Activated CD8-positive, alpha-beta memory T cell treated with anti-CD3 and anti-CD28 coated beads for 36 hours (primary cell): ENCODE data around the gene ZNF256. TPM values are rescaled to one million over a fixed set of nuclear protein-coding genes. Genes with fewer than 3 reads are reported as not detected.

Experiments used
- CTCF ChIA-PET: fragments of 350-600 bp; sonication (Branson Sonifier 250); formaldehyde crosslinking; loops from one replicate; lab custom pipeline; 2021; ENCODE audit warnings: antibody characterized with exemption; lab: Charles Lee
- POLR2A ChIA-PET: fragments of 350-600 bp; sonication (Branson Sonifier 250); formaldehyde crosslinking; loops from one replicate; lab custom pipeline; 2021; ENCODE audit warnings: antibody characterized with exemption; lab: Charles Lee
- total RNA-seq, 2 experiments: library from RNA; stranded (reverse); gene quantifications; one replicate each; pipeline ENCODE4 v1.2.3, GENCODE V29; 2021

Gene ZNF256
- 1 to 10 TPM; 6.2 to 7.5 TPM for total RNA-seq

DNA sequence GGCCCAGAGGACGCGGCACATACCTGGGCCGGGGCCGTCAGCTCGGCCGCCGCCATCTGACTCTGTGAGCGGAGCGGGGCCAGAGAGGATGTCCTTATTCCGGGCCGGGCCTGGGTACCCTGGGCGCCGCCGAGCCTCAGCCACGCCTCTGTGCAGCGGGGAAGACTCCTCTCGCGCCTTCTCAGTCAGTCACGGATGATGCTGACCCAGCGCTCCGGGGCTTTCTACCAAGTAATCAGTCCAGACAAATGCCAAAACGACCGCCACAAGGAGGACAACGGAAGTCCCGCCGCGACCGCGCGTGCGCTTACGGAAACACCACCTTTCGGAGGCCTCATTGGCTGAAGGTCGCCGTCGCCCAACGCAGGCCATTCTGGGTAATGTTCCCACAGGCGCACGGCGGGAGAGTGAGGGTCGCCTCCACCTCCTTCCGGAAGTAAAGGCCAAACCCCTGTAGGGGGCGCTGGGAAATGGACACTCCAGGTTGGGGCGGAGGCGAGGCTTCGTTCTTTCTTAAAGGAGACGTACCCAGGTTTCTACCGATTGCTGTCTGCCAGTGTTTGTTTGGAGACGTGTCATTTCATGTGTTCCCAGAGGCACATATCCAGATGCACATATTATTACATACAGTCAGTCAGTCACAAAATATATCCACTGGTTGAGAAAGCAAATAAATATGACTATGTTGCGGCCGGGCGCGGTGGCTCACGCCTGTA is at the start of gene ZNF256:
TSS of gene ZNF256 (minus strand) at position 288 of the 716 bp plus-strand sequence. CDS start at position 56, 232 bp downstream.
- ChIA-PET CTCF (interaction anchor here (0.6 kb wide), 1 partner anchor 12 kb away, joined by 3 read pairs; no protein-coding TSS in a partner anchor), POLR2A (interaction anchor here (0.7 kb wide), 1 partner anchor 17 kb away, joined by 4 read pairs; no protein-coding TSS in a partner anchor)

- POLR2A ChIA-PET = no interaction called here
- CTCF ChIA-PET = no interaction called here
Measured at GRCh38 chr19:57992841-57993240, 45.3 kb upstream of the ZNF256 start.

DNA sequence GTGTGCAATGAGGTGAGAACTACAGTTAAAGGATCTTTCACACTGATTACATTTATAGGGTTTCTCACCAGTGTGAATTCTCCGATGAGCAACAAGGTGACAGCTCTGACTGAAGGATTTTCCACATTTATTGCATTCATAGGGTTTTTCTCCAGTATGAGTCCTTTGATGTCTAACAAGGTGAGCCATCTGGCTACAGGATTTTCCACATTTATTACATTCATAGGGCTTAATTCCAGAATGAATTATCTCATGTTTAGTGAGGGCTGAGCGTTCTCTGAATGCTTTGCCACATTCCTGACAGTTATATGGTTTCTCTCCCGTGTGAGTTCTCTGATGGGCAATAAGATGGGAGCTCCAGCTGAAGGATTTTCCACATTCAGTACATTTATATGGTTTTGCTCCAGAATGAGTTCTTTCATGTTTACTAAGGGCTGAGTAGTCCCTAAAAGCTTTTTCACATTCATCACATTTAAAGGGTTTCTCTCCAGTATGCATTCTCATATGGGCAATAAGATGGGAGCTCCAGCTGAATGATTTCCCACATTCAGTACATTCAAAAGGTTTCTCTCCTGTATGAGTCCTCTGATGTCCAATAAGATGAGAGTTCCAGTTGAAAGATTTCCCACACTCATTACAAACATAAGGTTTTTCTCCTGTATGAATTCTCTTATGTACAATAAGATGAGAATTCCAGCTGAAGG is 31.2 kb upstream of the ZNF256 start:
- ChIA-PET CTCF (no interaction called here), POLR2A (no interaction called here)

- CTCF ChIA-PET = no interaction called here
Measured at GRCh38 chr19:57974434-57974833, 26.9 kb upstream of the ZNF256 start, which contains the start of gene C19orf18. Gene C19orf18 (minus strand): TSS chr19:57974534. CDS start chr19:57974432, 102 bp downstream.

GRCh38 chr19:57964761-57965160 is 17.3 kb upstream of the ZNF256 start:
- ChIA-PET POLR2A (interaction anchor here (0.6 kb wide), 1 partner anchor 17 kb away, joined by 4 read pairs; no protein-coding TSS in a partner anchor), CTCF (no interaction called here)

More at GRCh38 chr19:57974434-57974833, 26.9 kb upstream of the ZNF256 start, which contains the start of gene C19orf18:
- POLR2A ChIA-PET = no interaction called here

DNA sequence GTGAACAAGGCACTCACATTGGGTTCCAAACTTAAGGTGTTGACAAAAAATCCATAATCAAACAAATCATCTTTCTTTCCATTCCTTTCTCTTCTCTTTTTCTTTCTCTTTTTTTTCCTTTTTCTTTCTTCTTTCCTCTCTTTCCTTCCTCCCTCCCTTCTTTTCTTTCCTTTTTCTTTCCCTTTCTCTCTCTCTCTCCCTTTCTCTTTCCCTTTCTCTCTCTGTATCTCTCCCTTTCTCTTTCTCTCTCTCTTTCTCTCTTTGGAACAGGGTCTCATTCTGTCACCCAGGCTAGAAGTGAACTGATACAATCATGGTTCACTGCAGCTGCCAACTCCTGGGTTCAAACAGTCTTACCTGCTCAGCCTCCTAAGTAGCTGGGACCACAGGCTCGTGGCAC is 14.3 kb upstream of the ZNF256 start:
- CTCF ChIA-PET = no interaction called here
- POLR2A ChIA-PET = no interaction called here

DNA sequence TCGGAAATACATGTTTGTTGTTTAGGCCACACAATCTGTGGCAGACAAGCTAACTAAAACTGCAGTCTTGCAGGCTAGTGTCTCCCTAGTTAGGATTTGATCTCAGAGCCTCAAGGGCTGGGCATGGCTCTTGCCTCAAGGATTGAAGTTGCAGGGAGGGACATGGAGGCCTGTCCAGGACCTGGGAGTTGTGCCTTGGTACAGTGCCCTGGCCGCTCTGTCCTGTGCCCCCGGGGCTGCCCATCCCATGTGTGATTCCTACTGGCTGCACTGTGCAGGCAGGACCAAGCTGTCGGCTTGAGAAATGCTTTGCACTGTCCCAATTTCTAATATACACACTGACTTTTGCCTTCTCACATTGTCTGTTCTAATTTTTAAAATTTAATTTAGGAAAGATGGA is 7.5 kb upstream of the ZNF256 start:
- CTCF ChIA-PET = no interaction called here
- POLR2A ChIA-PET = no interaction called here

- POLR2A ChIA-PET = interaction anchor here (0.6 kb wide), 1 partner anchor 135 kb away, joined by 3 read pairs; no protein-coding TSS in a partner anchor
Measured at GRCh38 chr19:57949702-57950101, 2.2 kb upstream of the ZNF256 start.

DNA sequence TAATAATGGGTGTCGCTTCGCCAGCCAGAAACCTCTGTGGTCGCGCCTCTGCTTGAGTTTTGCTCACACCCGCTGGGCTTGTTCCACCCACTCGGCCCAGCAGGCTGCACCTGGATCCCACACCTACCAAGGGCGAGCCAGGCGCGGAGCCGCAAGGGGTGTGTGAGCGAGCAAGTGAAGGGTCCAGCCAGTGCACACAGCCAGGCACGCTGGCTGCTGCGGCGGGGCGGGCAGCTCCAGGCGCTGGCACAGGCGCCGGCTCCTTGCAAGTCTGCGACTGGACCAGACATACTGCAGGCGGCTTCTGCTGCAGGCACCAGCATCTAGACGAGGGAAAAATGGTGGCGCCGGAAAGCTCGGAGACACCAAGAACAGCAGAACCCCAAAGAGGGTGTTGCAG is 1.8 kb upstream of the ZNF256 start:
- CTCF ChIA-PET = no interaction called here
- POLR2A ChIA-PET = no interaction called here

More at GRCh38 chr19:57949702-57950101, 2.2 kb upstream of the ZNF256 start:
- CTCF ChIA-PET = no interaction called here

DNA sequence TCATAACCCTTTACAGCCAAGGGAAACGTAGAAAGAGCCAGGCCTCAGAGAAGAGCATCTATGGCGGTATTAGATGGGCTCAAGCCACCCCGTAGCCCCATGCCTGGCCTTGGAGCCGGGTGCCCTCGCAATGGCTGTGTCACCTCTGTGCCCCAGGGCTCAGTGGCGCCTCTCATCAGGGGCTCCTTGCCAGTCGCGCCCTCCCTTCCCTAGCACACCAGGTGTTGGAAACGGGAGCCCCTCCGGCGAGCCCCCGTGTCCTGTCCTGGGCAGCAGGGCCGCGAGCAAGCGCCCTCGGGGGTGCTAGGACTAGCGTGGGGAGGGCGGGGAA is 453 bp downstream of the ZNF256 start:
- POLR2A ChIA-PET = no interaction called here
- CTCF ChIA-PET = no interaction called here

GRCh38 chr19:57946316-57946715 is 1.2 kb downstream of the ZNF256 start:
- ChIA-PET POLR2A (no interaction called here), CTCF (no interaction called here)

DNA sequence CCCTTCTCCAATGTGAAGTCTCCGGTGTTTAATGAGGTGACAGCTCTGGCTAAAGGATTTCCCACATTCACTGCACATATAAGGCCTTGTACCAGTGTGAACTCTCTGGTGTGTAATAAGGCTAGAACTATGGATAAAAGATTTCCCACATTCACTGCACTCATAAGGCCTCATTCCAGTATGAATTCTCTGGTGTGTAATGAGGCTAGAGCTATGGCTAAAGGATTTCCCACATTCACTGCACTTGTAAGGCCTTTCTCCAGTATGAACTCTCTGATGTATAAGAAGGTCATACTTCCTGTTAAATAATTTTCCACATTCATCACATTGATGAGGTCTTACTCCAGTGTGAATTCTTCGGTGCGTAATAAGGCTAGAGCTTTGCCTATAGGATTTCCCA is 5.9 kb downstream of the ZNF256 start:
- POLR2A ChIA-PET = no interaction called here
- CTCF ChIA-PET = no interaction called here

DNA sequence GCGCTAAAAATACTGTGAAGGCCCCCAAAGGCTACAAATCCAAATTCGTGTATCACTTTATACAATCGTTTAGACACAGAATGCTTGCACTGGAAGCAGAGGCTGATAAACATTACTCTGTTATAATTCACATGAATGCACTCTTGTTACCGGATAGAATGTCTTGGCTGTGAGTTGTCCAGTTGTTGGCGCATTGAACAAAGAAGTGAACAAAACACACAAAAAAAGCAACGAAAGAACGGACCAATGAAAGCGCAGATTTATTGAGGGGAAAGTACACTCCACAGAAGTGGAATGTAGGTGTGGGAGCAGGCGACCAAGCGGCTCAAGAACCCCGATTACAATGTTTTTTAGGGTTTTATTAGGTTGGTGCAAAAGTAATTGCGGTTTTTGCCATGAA is 11.8 kb downstream of the ZNF256 start:
- CTCF ChIA-PET = interaction anchor here (0.6 kb wide), 2 partner anchors 13 to 155 kb away, joined by 3 read pairs; no protein-coding TSS in a partner anchor

GRCh38 chr19:57934820-57935665 is 12.5 kb downstream of the ZNF256 start, which contains the start of gene ZNF418:
Gene ZNF418 (minus strand): TSS chr19:57935402. CDS start chr19:57933822, 1,580 bp downstream.
- POLR2A ChIA-PET = interaction anchor here (0.6 kb wide), 1 partner anchor 192 kb away, joined by 3 read pairs; no protein-coding TSS in a partner anchor
- CTCF ChIA-PET = interaction anchor here (0.6 kb wide), 2 partner anchors 13 to 156 kb away, joined by 3 read pairs; no protein-coding TSS in a partner anchor

More for the DNA sequence above, 11.8 kb downstream of the ZNF256 start:
- POLR2A ChIA-PET = interaction anchor here (0.6 kb wide), 1 partner anchor 193 kb away, joined by 3 read pairs; no protein-coding TSS in a partner anchor

- POLR2A ChIA-PET = no interaction called here
- CTCF ChIA-PET = no interaction called here
Measured at GRCh38 chr19:57927587-57927986, 19.9 kb downstream of the ZNF256 start.

DNA sequence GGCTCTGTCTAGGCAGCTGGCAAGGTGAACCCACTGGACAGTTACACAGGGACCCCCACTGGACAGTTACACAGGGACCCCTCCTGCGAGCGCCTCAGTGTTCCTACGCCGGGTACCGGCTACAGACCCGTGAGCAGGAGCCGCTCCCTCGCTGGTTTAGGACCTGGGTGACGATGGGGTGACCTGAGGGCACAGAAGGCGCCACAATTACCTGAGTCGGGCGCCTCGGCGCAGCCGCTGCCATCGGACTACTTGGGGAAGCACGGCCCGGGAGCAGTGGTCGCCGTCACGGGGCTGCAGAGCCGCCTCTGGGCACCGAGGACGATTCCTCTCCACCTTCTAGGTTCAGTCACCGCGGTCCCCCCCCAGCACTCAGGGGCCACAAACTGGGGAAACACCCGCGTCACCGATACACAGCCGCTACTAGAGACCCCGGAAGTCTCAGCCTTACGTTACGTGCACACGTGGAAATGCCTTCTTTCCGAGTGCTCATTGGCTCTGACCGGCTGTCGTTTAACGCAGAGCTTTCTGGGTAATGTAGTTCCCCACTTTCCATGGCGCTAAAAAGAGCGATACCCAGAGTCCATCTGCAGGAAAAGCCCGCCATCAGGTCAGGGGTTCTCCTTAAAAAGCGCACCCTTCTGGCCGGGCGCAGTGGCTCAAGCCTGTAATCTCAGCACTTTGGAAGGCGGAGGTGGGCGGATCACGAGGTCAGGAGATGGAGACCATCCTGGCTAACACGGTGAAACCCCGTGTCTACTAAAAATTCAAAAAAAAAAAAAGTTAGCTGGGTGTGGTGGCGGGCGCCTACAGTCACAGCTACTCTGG is 31.1 kb downstream of the ZNF256 start, which contains the start of gene ZNF417:
TSS of gene ZNF417 (minus strand) at position 425 of the 828 bp plus-strand sequence. CDS start at position 244, 181 bp downstream.
- CTCF ChIA-PET = interaction anchor here (1.1 kb wide), 1 partner anchor 30 kb away, joined by 3 read pairs; no protein-coding TSS in a partner anchor

DNA sequence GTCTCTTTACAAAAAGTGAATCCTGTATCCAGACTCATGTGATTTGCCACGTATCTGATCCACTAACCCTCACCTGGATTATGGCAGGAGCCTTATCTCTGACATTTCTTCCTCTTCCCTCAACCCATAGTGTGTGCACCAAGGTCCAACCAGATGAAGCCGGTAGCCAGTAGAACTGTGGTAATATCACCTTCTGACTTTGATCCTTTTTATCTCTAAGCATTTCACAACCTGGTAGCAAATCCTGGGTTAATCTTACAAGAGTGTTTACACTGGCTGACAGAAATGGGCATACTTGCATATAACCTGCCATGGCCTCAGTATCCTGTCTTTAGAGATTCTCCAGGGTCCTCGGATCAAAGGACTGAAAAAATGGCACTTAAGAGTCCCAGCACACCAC is 33.0 kb downstream of the ZNF256 start:
- ChIA-PET CTCF (no interaction called here), POLR2A (no interaction called here)

More for the DNA sequence above, 31.1 kb downstream of the ZNF256 start, which contains the start of gene ZNF417:
- POLR2A ChIA-PET = interaction anchor here (0.6 kb wide), 3 partner anchors 86 to 436 kb away, joined by 3 to 4 read pairs (median 3); partner anchors contain the start of gene ZNF606

GRCh38 chr19:57907394-57907793 is 40.1 kb downstream of the ZNF256 start:
- CTCF ChIA-PET = interaction anchor here (0.7 kb wide), 1 partner anchor 302 kb away, joined by 5 read pairs; no protein-coding TSS in a partner anchor
- POLR2A ChIA-PET = interaction anchor here (0.6 kb wide), 1 partner anchor 10 kb away, joined by 3 read pairs; no protein-coding TSS in a partner anchor
